A549 (cell line): ENCODE measurements around the gene MAL.

ENCODE experiments used
- ESRRA ChIP-seq: fragments of 150-350 bp; IDR thresholded peaks from 2 replicates; pipeline ENCODE4 v1.6.1; 2014; ENCODE audit warnings: mild to moderate bottlenecking, low read length, borderline replicate concordance
- FOSL2 ChIP-seq, 2 experiments: fragments of 450-650 bp in 1 of 2; fragments of >200 bp in 1 of 2; sonication (Bioruptor Twin) in 1 of 2; formaldehyde crosslinking; IDR thresholded peaks; 2 replicates each; pipeline versions ENCODE4 v1.5.0 to v1.6.1; 2016 to 2020; ENCODE audit warnings: mild to moderate bottlenecking in 1 of 2, moderate library complexity in 1 of 2
- POLR2A ChIP-seq: IDR thresholded peaks from 2 replicates; pipeline ENCODE4 v1.6.1; 2012; ENCODE audit warnings: mild to moderate bottlenecking, low read length
- RCOR1 ChIP-seq: fragments of 150-350 bp; IDR thresholded peaks from 2 replicates; pipeline ENCODE4 v1.6.1; 2014; ENCODE audit warnings: antibody characterized with exemption, low read length, low read depth
- RFX5 ChIP-seq: fragments of 450-650 bp; IDR thresholded peaks from 2 replicates; pipeline ENCODE4 v1.7.1; 2014; ENCODE audit warnings: antibody characterized with exemption, mild to moderate bottlenecking, moderate library complexity
- SMC3 ChIP-seq: fragments of >200 bp; sonication (Bioruptor Twin); formaldehyde crosslinking; IDR thresholded peaks from 3 replicates; pipeline ENCODE4 v1.6.1; 2018; ENCODE audit warnings: inconsistent platforms
- TF ChIP-seq, protein P1 (sequence below): IDR thresholded peaks from 2 replicates; pipeline ENCODE4 v1.6.1; 2012

DNA sequence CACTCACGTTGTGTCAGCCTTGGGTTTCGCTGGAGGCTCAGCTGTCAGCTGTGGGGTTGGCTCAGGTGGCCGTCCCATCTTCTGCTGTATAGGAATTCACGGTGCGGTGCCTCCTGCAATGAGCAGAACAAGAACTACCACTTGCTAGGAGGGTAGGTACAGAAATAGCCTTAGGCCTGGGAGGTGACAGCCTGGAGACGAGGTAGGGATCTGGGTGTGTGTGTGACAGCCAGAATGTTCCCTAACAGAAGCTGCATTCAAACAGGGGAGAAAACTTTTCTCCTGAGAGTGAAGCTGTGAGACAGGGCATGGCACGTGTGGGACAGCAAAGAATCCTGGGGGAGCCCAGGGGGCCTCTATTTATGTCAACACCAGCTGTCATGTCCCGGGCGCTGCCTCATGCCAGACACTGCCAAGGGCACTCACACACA is 8.4 kb upstream of the MAL start:
- TF ChIP-seq RFX5 = no peak
- no peak for TF ChIP-seq SMC3
- no peak for TF ChIP-seq RCOR1
- TF ChIP-seq FOSL2 (IDR thresholded peaks at IDR 0.05) = no peak
- TF ChIP-seq FOSL2 (CRISPR knock-in tag; IDR thresholded peaks at IDR 0.05) = no peak
- no peak for TF ChIP-seq POLR2A
- no peak for TF ChIP-seq ESRRA
- TF ChIP-seq, protein P1, sequence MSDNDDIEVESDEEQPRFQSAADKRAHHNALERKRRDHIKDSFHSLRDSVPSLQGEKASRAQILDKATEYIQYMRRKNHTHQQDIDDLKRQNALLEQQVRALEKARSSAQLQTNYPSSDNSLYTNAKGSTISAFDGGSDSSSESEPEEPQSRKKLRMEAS = no peak
